Measurements from ENCODE around the gene ART5.
"Not testable (repeated sequence)": the region's sequence is repeated elsewhere in the genome, so short reads cannot be mapped to it uniquely, and the experiment has no call there.

Gene ART5

GRCh38 chr11:3609416-3610265 is 32.2 kb downstream of the ART5 start:
- no peak overlapping the region for H3K9ac ChIP-seq (ENCODE audit: low read length in 5 of 5)
- H3K27ac ChIP-seq (ENCODE audit: low read depth, low read length): no peak overlapping the region
- no peaks in the 10 kb centered on the region for H3K36me3 ChIP-seq (ENCODE audit: control insufficient read depth in 5 of 5, insufficient read depth in 5 of 5, low read length in 5 of 5)
- H3K27me3 ChIP-seq (ENCODE audit: control insufficient read depth in 5 of 5, insufficient read depth in 4 of 5, low read length in 5 of 5): no peaks in the 10 kb centered on the region
- peaks cover 0 to 7% (median 0%) of the 10 kb centered on the region in 5 donors for H3K9me3 ChIP-seq (ENCODE audit: control insufficient read depth in 5 of 5, low read length in 5 of 5)
- no peak overlapping the region for H3K4me3 ChIP-seq (ENCODE audit: low read depth in 1 of 5, low read length in 5 of 5)
- H3K4me1 ChIP-seq (ENCODE audit: control insufficient read depth in 5 of 5, insufficient read depth in 5 of 5, low read length in 5 of 5): peaks cover 0 to 9% (median 0%) of the 10 kb centered on the region in 5 donors

GRCh38 chr11:3605771-3606203 is 36.0 kb downstream of the ART5 start:
- H3K9ac ChIP-seq (ENCODE audit: low read length in 5 of 5): no peak overlapping the region

GRCh38 chr11:3605283-3605662 is 36.5 kb downstream of the ART5 start:
- no peaks in the 10 kb centered on the region for H3K36me3 ChIP-seq (ENCODE audit: control insufficient read depth in 5 of 5, insufficient read depth in 5 of 5, low read length in 5 of 5)
- H3K27ac ChIP-seq (ENCODE audit: low read depth, low read length): no peak overlapping the region
- H3K4me3 ChIP-seq (ENCODE audit: low read depth in 1 of 5, low read length in 5 of 5): no peak overlapping the region
- no peaks in the 10 kb centered on the region for H3K4me1 ChIP-seq (ENCODE audit: control insufficient read depth in 5 of 5, insufficient read depth in 5 of 5, low read length in 5 of 5)
- H3K9me3 ChIP-seq (ENCODE audit: control insufficient read depth in 5 of 5, low read length in 5 of 5): no peaks in the 10 kb centered on the region
- H3K27me3 ChIP-seq (ENCODE audit: control insufficient read depth in 5 of 5, insufficient read depth in 4 of 5, low read length in 5 of 5): no peaks in the 10 kb centered on the region
- no peak overlapping the region for H3K9ac ChIP-seq (ENCODE audit: low read length in 5 of 5)

More at GRCh38 chr11:3605771-3606203, 36.0 kb downstream of the ART5 start:
- Histone ChIP-seq H3K27ac (ENCODE audit: low read depth, low read length) (no peak overlapping the region), H3K27me3 (ENCODE audit: control insufficient read depth in 5 of 5, insufficient read depth in 4 of 5, low read length in 5 of 5) (no peaks in the 10 kb centered on the region), H3K4me1 (ENCODE audit: control insufficient read depth in 5 of 5, insufficient read depth in 5 of 5, low read length in 5 of 5) (no peaks in the 10 kb centered on the region), H3K9me3 (ENCODE audit: control insufficient read depth in 5 of 5, low read length in 5 of 5) (no peaks in the 10 kb centered on the region), H3K36me3 (ENCODE audit: control insufficient read depth in 5 of 5, insufficient read depth in 5 of 5, low read length in 5 of 5) (no peaks in the 10 kb centered on the region), H3K4me3 (ENCODE audit: low read depth in 1 of 5, low read length in 5 of 5) (no peak overlapping the region)

- H3K27ac ChIP-seq (ENCODE audit: low read depth, low read length): no peak overlapping the region
These were observed 37.6 kb downstream of the ART5 start for GRCh38 chr11:3604167-3604566.

GRCh38 chr11:3600201-3600600 is 41.6 kb downstream of the ART5 start:
- H3K27ac ChIP-seq (ENCODE audit: low read depth, low read length); H3K9ac ChIP-seq (ENCODE audit: low read length in 5 of 5); H3K9me3 ChIP-seq (ENCODE audit: control insufficient read depth in 5 of 5, low read length in 5 of 5); H3K36me3 ChIP-seq (ENCODE audit: control insufficient read depth in 5 of 5, insufficient read depth in 5 of 5, low read length in 5 of 5); H3K4me3 ChIP-seq (ENCODE audit: low read depth in 1 of 5, low read length in 5 of 5); H3K4me1 ChIP-seq (ENCODE audit: control insufficient read depth in 5 of 5, insufficient read depth in 5 of 5, low read length in 5 of 5); H3K27me3 ChIP-seq (ENCODE audit: control insufficient read depth in 5 of 5, insufficient read depth in 4 of 5, low read length in 5 of 5): not testable (repeated sequence)

More at GRCh38 chr11:3604167-3604566, 37.6 kb downstream of the ART5 start:
- Histone ChIP-seq H3K4me3 (ENCODE audit: low read depth in 1 of 5, low read length in 5 of 5) (no peak overlapping the region), H3K9me3 (ENCODE audit: control insufficient read depth in 5 of 5, low read length in 5 of 5) (no peaks in the 10 kb centered on the region), H3K36me3 (ENCODE audit: control insufficient read depth in 5 of 5, insufficient read depth in 5 of 5, low read length in 5 of 5) (no peaks in the 10 kb centered on the region), H3K9ac (ENCODE audit: low read length in 5 of 5) (no peak overlapping the region), H3K4me1 (ENCODE audit: control insufficient read depth in 5 of 5, insufficient read depth in 5 of 5, low read length in 5 of 5) (no peaks in the 10 kb centered on the region), H3K27me3 (ENCODE audit: control insufficient read depth in 5 of 5, insufficient read depth in 4 of 5, low read length in 5 of 5) (no peaks in the 10 kb centered on the region)

GRCh38 chr11:3597743-3598142 is 44.0 kb downstream of the ART5 start:
- H3K27me3 ChIP-seq (ENCODE audit: control insufficient read depth in 5 of 5, insufficient read depth in 4 of 5, low read length in 5 of 5); H3K9me3 ChIP-seq (ENCODE audit: control insufficient read depth in 5 of 5, low read length in 5 of 5); H3K4me3 ChIP-seq (ENCODE audit: low read depth in 1 of 5, low read length in 5 of 5); H3K27ac ChIP-seq (ENCODE audit: low read depth, low read length); H3K36me3 ChIP-seq (ENCODE audit: control insufficient read depth in 5 of 5, insufficient read depth in 5 of 5, low read length in 5 of 5); H3K4me1 ChIP-seq (ENCODE audit: control insufficient read depth in 5 of 5, insufficient read depth in 5 of 5, low read length in 5 of 5); H3K9ac ChIP-seq (ENCODE audit: low read length in 5 of 5): not testable (repeated sequence)

GRCh38 chr11:3591326-3591725 is 50.5 kb downstream of the ART5 start:
- H3K4me1 ChIP-seq (ENCODE audit: control insufficient read depth in 5 of 5, insufficient read depth in 5 of 5, low read length in 5 of 5); H3K9ac ChIP-seq (ENCODE audit: low read length in 5 of 5); H3K36me3 ChIP-seq (ENCODE audit: control insufficient read depth in 5 of 5, insufficient read depth in 5 of 5, low read length in 5 of 5); H3K27ac ChIP-seq (ENCODE audit: low read depth, low read length); H3K4me3 ChIP-seq (ENCODE audit: low read depth in 1 of 5, low read length in 5 of 5); H3K9me3 ChIP-seq (ENCODE audit: control insufficient read depth in 5 of 5, low read length in 5 of 5); H3K27me3 ChIP-seq (ENCODE audit: control insufficient read depth in 5 of 5, insufficient read depth in 4 of 5, low read length in 5 of 5): not testable (repeated sequence)

GRCh38 chr11:3590193-3590592 is 51.6 kb downstream of the ART5 start:
- not testable (repeated sequence) for H3K9ac ChIP-seq (ENCODE audit: low read length in 5 of 5); H3K27ac ChIP-seq (ENCODE audit: low read depth, low read length); H3K27me3 ChIP-seq (ENCODE audit: control insufficient read depth in 5 of 5, insufficient read depth in 4 of 5, low read length in 5 of 5); H3K36me3 ChIP-seq (ENCODE audit: control insufficient read depth in 5 of 5, insufficient read depth in 5 of 5, low read length in 5 of 5); H3K4me3 ChIP-seq (ENCODE audit: low read depth in 1 of 5, low read length in 5 of 5); H3K4me1 ChIP-seq (ENCODE audit: control insufficient read depth in 5 of 5, insufficient read depth in 5 of 5, low read length in 5 of 5); H3K9me3 ChIP-seq (ENCODE audit: control insufficient read depth in 5 of 5, low read length in 5 of 5)

- H3K27ac ChIP-seq (ENCODE audit: low read depth, low read length); H3K9ac ChIP-seq (ENCODE audit: low read length in 5 of 5); H3K4me1 ChIP-seq (ENCODE audit: control insufficient read depth in 5 of 5, insufficient read depth in 5 of 5, low read length in 5 of 5); H3K27me3 ChIP-seq (ENCODE audit: control insufficient read depth in 5 of 5, insufficient read depth in 4 of 5, low read length in 5 of 5); H3K36me3 ChIP-seq (ENCODE audit: control insufficient read depth in 5 of 5, insufficient read depth in 5 of 5, low read length in 5 of 5); H3K9me3 ChIP-seq (ENCODE audit: control insufficient read depth in 5 of 5, low read length in 5 of 5); H3K4me3 ChIP-seq (ENCODE audit: low read depth in 1 of 5, low read length in 5 of 5): not testable (repeated sequence)
These were observed 53.0 kb downstream of the ART5 start for GRCh38 chr11:3588776-3589175.
